Keratinocyte (primary cell): Measurements from ENCODE around the gene CNN2. TPM values are rescaled to one million over a fixed set of nuclear protein-coding genes. Genes with fewer than 3 reads are reported as not detected.

Source experiments
- DNase-seq: peaks from one replicate; pipeline ENCODE4 v3.0.0-alpha.2; 2011; ENCODE audit warnings: low read depth, missing footprints, low spot score
- FAIRE-seq: peaks from 2 replicates; lab custom pipeline; 2011; peaks lifted over from hg19 to GRCh38; lab: Jason Lieb, UNC
- H2AFZ ChIP-seq: 2 replicates; pipeline ENCODE4 v1.6.0; 2012; ENCODE audit warnings: low read length, control low read depth, inconsistent platforms; ENCODE audit not compliant: control insufficient read depth
- H3K27ac ChIP-seq: 2 replicates; pipeline ENCODE4 v1.5.1; 2011; ENCODE audit warnings: low read length; ENCODE audit not compliant: control insufficient read depth, insufficient read depth
- H3K27me3 ChIP-seq: 3 replicates; pipeline ENCODE4 v1.6.0; 2011; ENCODE audit warnings: low read length; ENCODE audit not compliant: control insufficient read depth, insufficient read depth; ENCODE audit errors: extremely low read depth
- H3K36me3 ChIP-seq, 2 experiments: 2 replicates in 1 of 2; 3 replicates in 1 of 2; pipeline ENCODE4 v1.5.1; 2011; ENCODE audit warnings: low read length in 2 of 2, mild to moderate bottlenecking in 1 of 2; ENCODE audit not compliant: control insufficient read depth in 2 of 2, insufficient read depth in 2 of 2; ENCODE audit errors: extremely low read depth in 1 of 2
- H3K4me1 ChIP-seq: 3 replicates; pipeline ENCODE4 v1.5.1; 2011; ENCODE audit warnings: low read length; ENCODE audit not compliant: control insufficient read depth, insufficient read depth; ENCODE audit errors: extremely low read depth
- H3K4me2 ChIP-seq: 3 replicates; pipeline ENCODE4 v1.6.0; 2011; ENCODE audit warnings: low read depth, low read length; ENCODE audit not compliant: control insufficient read depth, insufficient read depth; ENCODE audit errors: extremely low read depth
- H3K4me3 ChIP-seq, 3 experiments: fragments of 200-600 bp in 1 of 3; sonication (generic) in 1 of 3; 2 replicates in 2 of 3; 3 replicates in 1 of 3; pipeline ENCODE4 v1.5.1; 2011 to 2016; ENCODE audit warnings: low read length in 3 of 3, mild to moderate bottlenecking in 3 of 3, control low read depth in 2 of 3, inconsistent platforms in 1 of 3, low read depth in 1 of 3, mixed read lengths in 1 of 3, mixed run types in 1 of 3, moderate library complexity in 1 of 3; ENCODE audit not compliant: control insufficient read depth in 2 of 3, insufficient read depth in 2 of 3; ENCODE audit errors: extremely low read depth in 1 of 3
- H3K79me2 ChIP-seq: 2 replicates; pipeline ENCODE4 v1.6.0; 2012; ENCODE audit warnings: low read length; ENCODE audit not compliant: control insufficient read depth, insufficient read depth
- H3K9ac ChIP-seq: 3 replicates; pipeline ENCODE4 v1.6.0; 2011; ENCODE audit warnings: low read length; ENCODE audit not compliant: control insufficient read depth, insufficient read depth; ENCODE audit errors: extremely low read depth
- H3K9me1 ChIP-seq: 3 replicates; pipeline ENCODE4 v1.6.0; 2011; ENCODE audit warnings: low read length; ENCODE audit not compliant: control insufficient read depth, insufficient read depth; ENCODE audit errors: extremely low read depth
- H3K9me3 ChIP-seq: 2 replicates; pipeline ENCODE4 v1.5.1; 2012; ENCODE audit warnings: low read depth, low read length; ENCODE audit not compliant: control insufficient read depth
- H4K20me1 ChIP-seq: 3 replicates; pipeline ENCODE4 v1.6.0; 2011; ENCODE audit warnings: low read length; ENCODE audit not compliant: control insufficient read depth, insufficient read depth; ENCODE audit errors: extremely low read depth
- CTCF ChIP-seq, 3 experiments: IDR thresholded peaks in 1 of 3; conservative IDR thresholded peaks in 1 of 3; optimal IDR thresholded peaks in 1 of 3; 2 replicates in 2 of 3; 3 replicates in 1 of 3; pipeline versions ENCODE3 to v1.5.1; 2011; ENCODE audit warnings: low read length in 3 of 3, mild to moderate bottlenecking in 3 of 3, moderate library complexity in 2 of 3, control low read depth in 1 of 3, inconsistent platforms in 1 of 3; ENCODE audit not compliant: insufficient read depth in 2 of 3; ENCODE audit errors: extremely low read depth in 1 of 3
- EZH2 ChIP-seq: IDR thresholded peaks from one replicate; pipeline ENCODE4 v1.6.1; 2012; ENCODE audit warnings: inconsistent platforms, mild to moderate bottlenecking, low read length, moderate library complexity
- dilution Hi-C: fragments of 300-500 bp; cut with MboI; formaldehyde crosslinking; loops from one replicate; pipeline ENCODE4 v1.7.0; 2020; ENCODE audit warnings: low sequenced_read_pairs; ENCODE audit not compliant: extremely low pct_ligation_motif_present
- polyA plus RNA-seq, 5 experiments: library from polyadenylated mRNA; depleted of rRNA in 3 of 5; stranded (reverse) in 3 of 5; stranded (forward) in 1 of 5; unstranded in 1 of 5; fragments of >200 nt; gene quantifications; 1 replicate in 1 of 5; 2 replicates in 3 of 5; 3 replicates in 1 of 5; pipeline versions ENCODE4 v1.2.1 to v1.2.3, GENCODE V29; 2011 to 2012; ENCODE audit warnings: missing spikeins in 2 of 5, low read depth in 1 of 5, low replicate concordance in 1 of 5

CNN2 gene
- polyA plus RNA-seq, 1 donor (not counting 4 experiments of a cell fraction or from before 2014, with no cell fraction given): 136 TPM

GRCh38 chr19:993831-994393 is 32.5 kb upstream of the CNN2 start:
- Histone ChIP-seq H3K4me3 (no peak overlapping the region), H3K36me3 (peaks cover 14 to 20% of the 10 kb centered on the region in 2 experiments), H3K9me1 (no peaks in the 10 kb centered on the region), H3K79me2 (no peaks in the 10 kb centered on the region), H4K20me1 (peaks cover under 1% of the 10 kb centered on the region), H3K4me2 (no peak overlapping the region), H3K9ac (no peak overlapping the region), H3K27me3 (peaks cover 30% of the 10 kb centered on the region), H2AFZ (no peak overlapping the region), H3K4me1 (peaks cover 12% of the 10 kb centered on the region), H3K27ac (no peak overlapping the region), H3K9me3 (no peaks in the 10 kb centered on the region)
- TF ChIP-seq EZH2: no peak
- dilution Hi-C loops: no loop called here
- no peak for DNase-seq
- FAIRE-seq: no peak

DNA sequence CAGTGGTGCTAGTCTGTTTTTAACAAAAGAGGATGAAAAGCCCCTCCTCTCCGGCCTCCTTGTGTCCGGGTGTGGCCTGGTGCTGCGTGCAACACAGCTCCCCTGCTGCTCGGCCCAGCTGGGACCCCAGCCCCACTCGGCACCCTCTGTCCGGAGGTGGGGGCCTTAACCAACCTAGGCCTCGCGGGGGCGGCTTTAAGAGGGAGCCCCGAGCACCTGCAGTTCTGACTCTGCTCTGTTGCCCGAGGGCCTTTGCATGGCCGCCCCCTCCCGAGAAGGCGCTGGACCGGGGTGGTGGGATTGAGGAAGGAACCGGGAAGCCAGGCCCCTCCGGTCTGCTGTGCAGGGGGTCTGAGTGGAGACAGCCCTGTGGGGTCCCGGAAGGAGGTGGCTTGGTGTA is 31.9 kb upstream of the CNN2 start:
- H3K36me3 ChIP-seq: peaks cover 14 to 20% of the 10 kb centered on the region in 2 experiments
- no peak overlapping the region for H3K9ac ChIP-seq
- FAIRE-seq (no peak), DNase-seq (no peak)
- H3K27me3 ChIP-seq: peaks cover 36% of the 10 kb centered on the region
- H4K20me1 ChIP-seq: peaks cover 3% of the 10 kb centered on the region
- H3K9me3 ChIP-seq: no peaks in the 10 kb centered on the region
- peaks cover 12% of the 10 kb centered on the region for H3K4me1 ChIP-seq
- H3K79me2 ChIP-seq: no peaks in the 10 kb centered on the region
- H3K4me2 ChIP-seq: no peak overlapping the region
- TF ChIP-seq CTCF (optimal IDR thresholded peaks at IDR 0.05 in 1 of 3, IDR thresholded peaks at IDR 0.05 in 1 of 3, conservative IDR thresholded peaks at IDR 0.05 in 1 of 3; ENCODE audit: extremely low read depth in 1 of 3, insufficient read depth in 2 of 3, low read length in 3 of 3) (no peak), EZH2 (no peak)
- H3K4me3 ChIP-seq: no peak overlapping the region
- dilution Hi-C loops: no loop called here
- no peaks in the 10 kb centered on the region for H3K9me1 ChIP-seq
- H3K27ac ChIP-seq: no peak overlapping the region
- no peak overlapping the region for H2AFZ ChIP-seq
